SK-N-SH (cell line): ENCODE results near the gene HIF3A. TPM values are rescaled to one million over a fixed set of nuclear protein-coding genes. Genes with fewer than 3 reads are reported as not detected.

ENCODE experiments used
- CTCF ChIA-PET: fragments of 300-600, 350-600 bp; formaldehyde crosslinking; extraction: SDS; loops from one replicate; lab custom pipeline; 2021; lab: Yijun Ruan, JAX
- POLR2A ChIA-PET: fragments of 350-600 bp; sonication (Branson Sonifier 250); formaldehyde crosslinking; extraction: SDS; loops from one replicate; lab custom pipeline; 2020; ENCODE audit warnings: antibody characterized with exemption, inconsistent platforms; lab: Yijun Ruan, JAX
- DNase-seq: peaks from one replicate; pipeline ENCODE4 v3.0.0; 2012
- H2AFZ ChIP-seq: fragments of 200-600 bp; sonication (generic); 2 replicates; pipeline ENCODE4 v1.8.1; 2016; ENCODE audit warnings: antibody characterized with exemption, mild to moderate bottlenecking, low read depth
- H3F3A ChIP-seq: fragments of 200-600 bp; sonication (generic); replicated peaks from 2 replicates; pipeline ENCODE3; 2016; ENCODE audit warnings: antibody characterized with exemption, mild to moderate bottlenecking; ENCODE audit not compliant: insufficient read depth
- H3K27ac ChIP-seq, 2 experiments: fragments of 200-500 bp in 1 of 2; fragments of 200-600 bp in 1 of 2; sonication (Bioruptor generic) in 1 of 2; sonication (generic), shearing (Covaris generic) in 1 of 2; 2 replicates each; pipeline versions ENCODE4 v1.5.1 to v1.6.1; 2014 to 2016; ENCODE audit warnings: low read depth in 2 of 2, inconsistent platforms in 1 of 2, low read length in 1 of 2, mild to moderate bottlenecking in 1 of 2, mixed read lengths in 1 of 2
- H3K27me3 ChIP-seq: fragments of 200-600 bp; sonication (generic), shearing (Covaris generic); 2 replicates; pipeline ENCODE4 v1.6.1; 2016; ENCODE audit warnings: mixed run types; ENCODE audit not compliant: insufficient read depth
- H3K36me3 ChIP-seq, 2 experiments: fragments of 200-500 bp in 1 of 2; fragments of 200-600 bp in 1 of 2; sonication (Bioruptor generic) in 1 of 2; sonication (generic) in 1 of 2; replicated peaks in 1 of 2; 2 replicates each; pipeline versions ENCODE3 to v1.5.1; 2014 to 2016; ENCODE audit warnings: low read length in 1 of 2, mild to moderate bottlenecking in 1 of 2; ENCODE audit not compliant: insufficient read depth in 2 of 2, control insufficient read depth in 1 of 2
- H3K4me1 ChIP-seq, 2 experiments: fragments of 200-500 bp in 1 of 2; fragments of 200-600 bp in 1 of 2; sonication (Bioruptor generic) in 1 of 2; sonication (generic), shearing (Covaris generic) in 1 of 2; 2 replicates each; pipeline versions ENCODE4 v1.5.1 to v1.6.1; 2014 to 2016; ENCODE audit warnings: low read depth in 1 of 2, low read length in 1 of 2, mixed run types in 1 of 2; ENCODE audit not compliant: insufficient read depth in 2 of 2, control insufficient read depth in 1 of 2
- H3K4me2 ChIP-seq: fragments of 200-600 bp; sonication (generic), shearing (Covaris generic); 2 replicates; pipeline ENCODE4 v1.6.1; 2017; ENCODE audit warnings: mixed run types
- H3K4me3 ChIP-seq, 2 experiments: fragments of 200-500 bp in 1 of 2; fragments of 200-600 bp in 1 of 2; sonication (Bioruptor generic) in 1 of 2; sonication (generic), shearing (Covaris generic) in 1 of 2; 2 replicates each; pipeline versions ENCODE4 v1.5.1 to v1.8.1; 2014 to 2016; ENCODE audit warnings: low read depth in 2 of 2, inconsistent platforms in 1 of 2, low read length in 1 of 2, mild to moderate bottlenecking in 1 of 2, mixed read lengths in 1 of 2, moderate library complexity in 1 of 2
- H3K79me2 ChIP-seq: fragments of 200-600 bp; sonication (generic); 2 replicates; pipeline ENCODE4 v1.8.1; 2017; ENCODE audit warnings: mild to moderate bottlenecking; ENCODE audit not compliant: insufficient read depth
- H3K9ac ChIP-seq: fragments of 200-600 bp; sonication (generic); 2 replicates; pipeline ENCODE4 v1.6.1; 2017; ENCODE audit warnings: mixed run types
- H3K9me2 ChIP-seq: fragments of 200-600 bp; sonication (generic); 2 replicates; pipeline ENCODE4 v1.6.1; 2017; ENCODE audit warnings: mixed run types
- H3K9me3 ChIP-seq: fragments of 200-600 bp; sonication (generic); 2 replicates; pipeline ENCODE4 v1.6.1; 2017; ENCODE audit warnings: mixed run types, mild to moderate bottlenecking, moderate library complexity
- H4K20me1 ChIP-seq: fragments of 200-600 bp; sonication (generic); 2 replicates; pipeline ENCODE4 v1.6.1; 2017; ENCODE audit warnings: mild to moderate bottlenecking, mixed run types; ENCODE audit not compliant: insufficient read depth
- FOXM1 ChIP-seq: IDR thresholded peaks from 2 replicates; pipeline ENCODE4 v1.4.0; 2012; ENCODE audit warnings: low read depth, mild to moderate bottlenecking
- GABPA ChIP-seq: IDR thresholded peaks from 2 replicates; pipeline ENCODE4 v1.4.0; 2012; ENCODE audit warnings: low read depth, mild to moderate bottlenecking
- JUND ChIP-seq: IDR thresholded peaks from 2 replicates; pipeline ENCODE4 v1.4.0; 2012
- MEF2A ChIP-seq: IDR thresholded peaks from 2 replicates; pipeline ENCODE4 v1.4.0; 2012; ENCODE audit warnings: low read depth, borderline replicate concordance
- NFIC ChIP-seq: IDR thresholded peaks from 2 replicates; pipeline ENCODE4 v1.4.0; 2012; ENCODE audit warnings: borderline replicate concordance
- NRF1 ChIP-seq: IDR thresholded peaks from 2 replicates; pipeline ENCODE4 v1.6.1; 2012; ENCODE audit warnings: low read depth, mild to moderate bottlenecking, low read length
- RCOR1 ChIP-seq: fragments of 150-350 bp; IDR thresholded peaks from 2 replicates; pipeline ENCODE4 v1.6.1; 2017; ENCODE audit warnings: antibody characterized with exemption, low read length
- TCF12 ChIP-seq: IDR thresholded peaks from 2 replicates; pipeline ENCODE4 v1.4.0; 2012
- TEAD4 ChIP-seq: IDR thresholded peaks from 2 replicates; pipeline ENCODE4 v1.4.0; 2012; ENCODE audit warnings: mild to moderate bottlenecking, borderline replicate concordance; ENCODE audit not compliant: insufficient read depth
- WGBS: methylation state at CpG from one replicate; pipeline ENCODE4 v1.1.6; 2017; ENCODE audit warnings: low lambda C conversion rate; 5-methylcytosine and 5-hydroxymethylcytosine counted together
- polyA plus RNA-seq, 3 experiments: library from polyadenylated mRNA; depleted of rRNA; stranded (reverse); fragments of >200 nt; gene quantifications; 2 replicates each; pipeline ENCODE4 v1.2.3, GENCODE V29; 2012
- TF ChIP-seq, protein P1 (sequence below): IDR thresholded peaks from 2 replicates; pipeline ENCODE4 v1.4.0; 2012; ENCODE audit warnings: low read depth, borderline replicate concordance
- TF ChIP-seq, protein P2 (sequence below): fragments of 200-600 bp; sonication (generic); IDR thresholded peaks from 2 replicates; pipeline ENCODE4 v1.6.1; 2017; ENCODE audit warnings: antibody characterized with exemption, mild to moderate bottlenecking, moderate library complexity

The HIF3A gene
- polyA plus RNA-seq, 1 of the 3 experiments (the other 2 are of a cell fraction): 0.92 TPM

DNA sequence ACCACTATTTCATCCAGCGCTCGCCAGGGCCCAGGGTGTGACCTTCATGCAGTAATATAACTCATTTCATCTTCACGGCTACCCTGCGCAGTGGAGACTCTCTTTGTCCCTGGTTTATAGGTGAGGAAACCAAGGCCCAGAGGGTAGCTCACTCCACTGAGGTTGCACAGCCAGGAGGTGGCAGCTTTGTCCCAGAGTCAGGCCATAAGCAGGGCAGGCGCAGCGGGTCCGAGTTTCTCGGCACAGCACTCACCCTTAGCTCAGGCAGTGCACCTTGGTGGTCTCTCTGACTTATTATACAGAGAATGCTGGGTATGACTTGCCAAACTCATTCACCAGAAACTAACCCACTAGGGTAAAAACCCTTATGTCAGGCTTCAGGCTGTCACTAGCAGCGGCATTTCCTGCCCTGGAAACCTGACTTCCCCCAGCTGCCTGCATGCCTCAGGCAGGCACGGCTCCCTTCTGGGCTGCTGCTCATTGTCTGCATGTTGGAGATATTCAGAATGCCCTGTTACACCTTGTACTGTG is 74.6 kb downstream of the HIF3A start:
- Histone ChIP-seq H3K4me3 (no peak overlapping the region), H3K27ac (no peak overlapping the region; a peak in 1 of 4 replicates), H3K79me2 (peaks cover 61% of the 10 kb centered on the region), H3K9ac (no peak overlapping the region), H3K4me2 (no peak overlapping the region), H3K36me3 (peaks cover 10 to 20% of the 10 kb centered on the region in 2 experiments), H3K9me2 (no peaks in the 10 kb centered on the region), H3K9me3 (no peaks in the 10 kb centered on the region), H3K4me1 (peaks cover 29 to 30% of the 10 kb centered on the region in 2 experiments), H3F3A (no peaks in the 10 kb centered on the region), H2AFZ (no peak overlapping the region), H3K27me3 (no peaks in the 10 kb centered on the region), H4K20me1 (peaks cover 29% of the 10 kb centered on the region)
- CTCF ChIA-PET: interaction anchor here (2.0 to 5.0 kb wide), 4 partner anchors 13 to 91 kb away, joined by 9 to 27 read pairs (median 18); partner anchors contain the start of gene PPP5C
- no peak for TF ChIP-seq TCF12
- TF ChIP-seq MEF2A: no peak
- TF ChIP-seq, protein P1, sequence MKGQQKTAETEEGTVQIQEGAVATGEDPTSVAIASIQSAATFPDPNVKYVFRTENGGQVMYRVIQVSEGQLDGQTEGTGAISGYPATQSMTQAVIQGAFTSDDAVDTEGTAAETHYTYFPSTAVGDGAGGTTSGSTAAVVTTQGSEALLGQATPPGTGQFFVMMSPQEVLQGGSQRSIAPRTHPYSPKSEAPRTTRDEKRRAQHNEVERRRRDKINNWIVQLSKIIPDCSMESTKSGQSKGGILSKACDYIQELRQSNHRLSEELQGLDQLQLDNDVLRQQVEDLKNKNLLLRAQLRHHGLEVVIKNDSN: no peak
- no peak for TF ChIP-seq FOXM1
- TF ChIP-seq NRF1: no peak
- 91% methylated on average over 9 of the region's 10 CpGs for WGBS
- no peak for DNase-seq
- POLR2A ChIA-PET: interaction anchor here (0.6 kb wide), 1 partner anchor 1387 kb away, joined by 3 read pairs; no protein-coding TSS in a partner anchor

DNA sequence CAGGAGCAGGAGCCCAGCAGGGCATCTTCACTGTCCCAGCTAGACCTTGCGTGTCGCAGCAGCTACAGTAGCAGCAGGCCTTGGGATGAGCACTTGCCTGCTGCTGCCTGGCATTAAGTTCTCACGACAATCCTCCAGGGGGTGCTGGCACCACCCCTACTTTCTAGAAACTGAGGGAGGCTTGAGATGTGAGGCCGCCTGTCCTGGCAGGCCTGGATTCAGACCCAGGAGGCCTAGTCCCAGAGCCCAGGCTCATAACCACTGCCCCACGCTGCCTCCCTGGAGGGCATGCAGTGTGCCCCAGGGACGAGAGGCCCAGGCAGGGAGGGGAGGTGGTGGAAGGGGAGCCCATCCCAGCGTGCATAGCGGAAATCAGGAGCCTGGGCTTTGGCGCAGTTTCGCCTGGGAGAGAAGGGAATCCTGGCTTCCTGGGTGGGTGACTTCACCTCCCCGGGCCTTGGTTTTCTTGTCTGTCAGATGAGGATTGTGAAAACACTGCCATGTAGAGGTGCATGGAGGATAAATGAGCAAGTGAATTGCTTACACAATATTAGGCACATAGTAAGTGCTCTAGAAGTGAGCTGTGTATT is 76.2 kb downstream of the HIF3A start:
- 78% methylated on average over 5 of the region's 11 CpGs for WGBS
- Histone ChIP-seq H4K20me1 (peaks cover 34% of the 10 kb centered on the region), H3K4me1 (peaks cover 30 to 39% of the 10 kb centered on the region in 2 experiments), H3K36me3 (peaks cover 21 to 27% of the 10 kb centered on the region in 2 experiments), H3K79me2 (peaks cover 54% of the 10 kb centered on the region), H3K9me3 (no peaks in the 10 kb centered on the region), H3K4me3 (no peak overlapping the region), H3F3A (peaks cover 10% of the 10 kb centered on the region), H3K4me2 (peak overlapping the region; percentile 67), H3K27ac (peak overlapping the region; percentile 63 to 67), H2AFZ (no peak overlapping the region), H3K9ac (0 out of 2 replicates have a peak overlapping the region, but pooled peaks have one; percentile 28), H3K27me3 (no peaks in the 10 kb centered on the region), H3K9me2 (no peaks in the 10 kb centered on the region)
- POLR2A ChIA-PET: no interaction called here
- CTCF ChIA-PET: interaction anchor here (0.6 to 5.0 kb wide), 10 partner anchors 8 to 1034 kb away, joined by 3 to 27 read pairs (median 4); partner anchors contain the start of genes IGFL2 and PPP5C
- no peak for DNase-seq
- no peak for TF ChIP-seq RCOR1
- no peak for TF ChIP-seq TEAD4
- no peak for TF ChIP-seq GABPA
- no peak for TF ChIP-seq NFIC
- no peak for TF ChIP-seq JUND
- TF ChIP-seq, protein P2, sequence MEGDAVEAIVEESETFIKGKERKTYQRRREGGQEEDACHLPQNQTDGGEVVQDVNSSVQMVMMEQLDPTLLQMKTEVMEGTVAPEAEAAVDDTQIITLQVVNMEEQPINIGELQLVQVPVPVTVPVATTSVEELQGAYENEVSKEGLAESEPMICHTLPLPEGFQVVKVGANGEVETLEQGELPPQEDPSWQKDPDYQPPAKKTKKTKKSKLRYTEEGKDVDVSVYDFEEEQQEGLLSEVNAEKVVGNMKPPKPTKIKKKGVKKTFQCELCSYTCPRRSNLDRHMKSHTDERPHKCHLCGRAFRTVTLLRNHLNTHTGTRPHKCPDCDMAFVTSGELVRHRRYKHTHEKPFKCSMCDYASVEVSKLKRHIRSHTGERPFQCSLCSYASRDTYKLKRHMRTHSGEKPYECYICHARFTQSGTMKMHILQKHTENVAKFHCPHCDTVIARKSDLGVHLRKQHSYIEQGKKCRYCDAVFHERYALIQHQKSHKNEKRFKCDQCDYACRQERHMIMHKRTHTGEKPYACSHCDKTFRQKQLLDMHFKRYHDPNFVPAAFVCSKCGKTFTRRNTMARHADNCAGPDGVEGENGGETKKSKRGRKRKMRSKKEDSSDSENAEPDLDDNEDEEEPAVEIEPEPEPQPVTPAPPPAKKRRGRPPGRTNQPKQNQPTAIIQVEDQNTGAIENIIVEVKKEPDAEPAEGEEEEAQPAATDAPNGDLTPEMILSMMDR: peak; percentile 48
